OCI-LY3 (cell line): ENCODE results near the gene ZDHHC14.
A peak's percentile ranks its signal among the peaks of the same experiment; 100 is the strongest.

ENCODE experiments used
- H2AFZ ChIP-seq: fragments of 200-600, 300-600 bp; shearing (Covaris generic); 2 replicates; pipeline ENCODE4 v1.6.0; 2014; ENCODE audit warnings: antibody characterized with exemption, low read depth, low read length
- H3K27ac ChIP-seq: fragments of 200-600, 300-600 bp; sonication (generic); 2 replicates; pipeline ENCODE4 v1.5.1; 2014; ENCODE audit warnings: mild to moderate bottlenecking, low read length, moderate library complexity, mixed read lengths
- H3K27me3 ChIP-seq: fragments of 200-600, 300-600 bp; sonication (generic); 2 replicates; pipeline ENCODE4 v1.6.1; 2014; ENCODE audit warnings: low read depth, low read length, mixed read lengths
- H3K36me3 ChIP-seq: fragments of 200-600, 300-600 bp; sonication (generic); replicated peaks from 2 replicates; pipeline ENCODE3; 2014; ENCODE audit warnings: low read depth, low read length, mixed read lengths
- H3K4me1 ChIP-seq: fragments of 300-600, 200-600 bp; sonication (generic); 2 replicates; pipeline ENCODE4 v1.6.1; 2014; ENCODE audit warnings: low read length, mixed read lengths
- H3K4me2 ChIP-seq: fragments of 200-600, 300-600 bp; sonication (generic); 2 replicates; pipeline ENCODE4 v1.6.1; 2014; ENCODE audit warnings: low read length, mixed read lengths
- H3K4me3 ChIP-seq: fragments of 300-600, 200-600 bp; sonication (generic); 2 replicates; pipeline ENCODE4 v1.5.1; 2014; ENCODE audit warnings: antibody characterized with exemption, mild to moderate bottlenecking, low read length, moderate library complexity
- H3K79me2 ChIP-seq: fragments of 300-600, 200-600 bp; shearing (Covaris generic); 2 replicates; pipeline ENCODE4 v1.6.1; 2014; ENCODE audit warnings: mild to moderate bottlenecking, low read length, mixed read lengths
- H3K9ac ChIP-seq: fragments of 300-600, 200-600 bp; shearing (Covaris generic); 2 replicates; pipeline ENCODE4 v1.6.0; 2014; ENCODE audit warnings: mild to moderate bottlenecking, low read length, moderate library complexity
- H3K9me3 ChIP-seq: fragments of 200-600, 300-600 bp; shearing (Covaris generic); 2 replicates; pipeline ENCODE4 v1.6.1; 2014; ENCODE audit warnings: low read length, mixed read lengths; ENCODE audit not compliant: insufficient read depth
- H4K20me1 ChIP-seq: fragments of 200-600, 300-600 bp; sonication (generic); 2 replicates; pipeline ENCODE4 v1.6.1; 2016; ENCODE audit warnings: low read length, mixed read lengths; ENCODE audit not compliant: insufficient read depth
- EZH2phosphoT487 ChIP-seq: fragments of 200-600 bp; shearing (Covaris generic); IDR thresholded peaks from 2 replicates; pipeline ENCODE4 v1.6.1; 2018; ENCODE audit warnings: antibody characterized with exemption, mixed run types, low read depth
- TF ChIP-seq, protein P1 (sequence below): fragments of 200-600, 300-600 bp; sonication (generic); IDR thresholded peaks from 2 replicates; pipeline ENCODE4 v1.5.1; 2014; ENCODE audit warnings: antibody characterized with exemption, low read length, low read depth

The ZDHHC14 gene

GRCh38 chr6:157380779-157381561, at the start of gene ZDHHC14:
ZDHHC14 (plus strand) TSS chr6:157381190.
- peak within 1 kb of the TSS; percentile 87 for H3K4me2 ChIP-seq
- H2AFZ ChIP-seq: peak within 1 kb of the TSS; percentile 74
- peak within 1 kb of the TSS; percentile 87 for H3K4me3 ChIP-seq
- peak within 1 kb of the TSS; percentile 89 for H3K9ac ChIP-seq
- peaks cover 4% of the 10 kb centered on the region for H3K36me3 ChIP-seq
- peaks cover 13% of the 10 kb centered on the region; the same call in 1 of the 2 replicates for H3K4me1 ChIP-seq
- peaks cover 18% of the 10 kb centered on the region for H3K79me2 ChIP-seq
- no peaks in the 10 kb centered on the region for H4K20me1 ChIP-seq
- H3K9me3 ChIP-seq: no peaks in the 10 kb centered on the region
- TF ChIP-seq, protein P1, sequence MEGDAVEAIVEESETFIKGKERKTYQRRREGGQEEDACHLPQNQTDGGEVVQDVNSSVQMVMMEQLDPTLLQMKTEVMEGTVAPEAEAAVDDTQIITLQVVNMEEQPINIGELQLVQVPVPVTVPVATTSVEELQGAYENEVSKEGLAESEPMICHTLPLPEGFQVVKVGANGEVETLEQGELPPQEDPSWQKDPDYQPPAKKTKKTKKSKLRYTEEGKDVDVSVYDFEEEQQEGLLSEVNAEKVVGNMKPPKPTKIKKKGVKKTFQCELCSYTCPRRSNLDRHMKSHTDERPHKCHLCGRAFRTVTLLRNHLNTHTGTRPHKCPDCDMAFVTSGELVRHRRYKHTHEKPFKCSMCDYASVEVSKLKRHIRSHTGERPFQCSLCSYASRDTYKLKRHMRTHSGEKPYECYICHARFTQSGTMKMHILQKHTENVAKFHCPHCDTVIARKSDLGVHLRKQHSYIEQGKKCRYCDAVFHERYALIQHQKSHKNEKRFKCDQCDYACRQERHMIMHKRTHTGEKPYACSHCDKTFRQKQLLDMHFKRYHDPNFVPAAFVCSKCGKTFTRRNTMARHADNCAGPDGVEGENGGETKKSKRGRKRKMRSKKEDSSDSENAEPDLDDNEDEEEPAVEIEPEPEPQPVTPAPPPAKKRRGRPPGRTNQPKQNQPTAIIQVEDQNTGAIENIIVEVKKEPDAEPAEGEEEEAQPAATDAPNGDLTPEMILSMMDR: no peak
- TF ChIP-seq EZH2phosphoT487: no peak
- peak within 1 kb of the TSS; percentile 69 for H3K27ac ChIP-seq
- no peaks in the 10 kb centered on the region for H3K27me3 ChIP-seq

DNA sequence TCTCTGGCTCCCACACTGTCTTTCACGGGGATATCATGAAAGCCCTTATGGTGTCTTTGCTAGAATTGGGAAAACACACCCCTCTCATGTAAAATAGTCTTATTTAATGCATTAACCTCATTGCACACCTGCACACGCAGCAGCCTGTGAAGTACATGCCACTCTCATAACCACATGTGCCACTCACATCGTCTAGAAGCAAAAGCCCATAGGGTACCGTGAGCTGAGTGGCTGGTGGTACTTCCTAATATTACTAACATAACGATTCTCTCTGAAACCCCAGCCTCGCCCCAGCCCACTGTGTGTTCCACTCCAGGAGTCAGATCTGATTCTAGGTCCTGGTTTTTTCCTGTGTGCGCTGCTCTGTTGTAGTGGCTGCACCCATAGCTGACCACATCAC, 48.2 kb upstream of the ZDHHC14 start:
- Histone ChIP-seq H3K27me3 (peaks cover 41% of the 10 kb centered on the region), H3K36me3 (no peaks in the 10 kb centered on the region), H3K27ac (no peak overlapping the region), H3K4me1 (peaks cover 7% of the 10 kb centered on the region), H4K20me1 (no peaks in the 10 kb centered on the region), H3K4me3 (no peak overlapping the region), H3K9me3 (no peaks in the 10 kb centered on the region), H2AFZ (no peak overlapping the region), H3K79me2 (no peaks in the 10 kb centered on the region), H3K4me2 (no peak overlapping the region), H3K9ac (no peak overlapping the region)
- TF ChIP-seq EZH2phosphoT487: no peak
- TF ChIP-seq, protein P1: no peak

- H3K4me2 ChIP-seq: no peak overlapping the region
- no peak for TF ChIP-seq EZH2phosphoT487
- TF ChIP-seq, protein P1: no peak
- H3K36me3 ChIP-seq: no peaks in the 10 kb centered on the region
- no peak overlapping the region for H2AFZ ChIP-seq
- H3K9ac ChIP-seq: no peak overlapping the region
- H3K9me3 ChIP-seq: no peaks in the 10 kb centered on the region
- no peak overlapping the region for H3K27ac ChIP-seq
- no peaks in the 10 kb centered on the region for H3K79me2 ChIP-seq
- H3K4me3 ChIP-seq: no peak overlapping the region
- peaks cover 2% of the 10 kb centered on the region for H3K4me1 ChIP-seq
- H4K20me1 ChIP-seq: no peaks in the 10 kb centered on the region
- peaks cover 35% of the 10 kb centered on the region for H3K27me3 ChIP-seq
Measured at GRCh38 chr6:157333537-157333936, 47.5 kb upstream of the ZDHHC14 start.

DNA sequence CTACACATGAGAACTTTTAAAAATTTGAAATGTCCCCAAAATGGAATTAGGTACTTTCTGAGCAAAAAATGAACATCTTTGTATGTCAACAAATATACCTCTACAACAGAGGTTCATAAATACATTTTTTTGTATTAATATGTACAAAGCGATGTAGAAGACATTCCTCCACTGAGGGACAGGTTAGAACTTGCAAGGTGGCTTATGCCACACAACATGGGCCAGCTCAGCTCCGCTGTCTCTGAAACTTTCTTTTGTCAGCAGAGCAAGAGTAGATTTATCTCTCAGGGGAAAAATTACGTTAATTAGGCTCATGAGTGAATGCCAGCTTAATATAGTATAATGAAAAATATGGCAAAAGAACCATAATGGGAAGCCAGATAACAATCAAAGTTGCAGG, 47.0 kb upstream of the ZDHHC14 start:
- no peaks in the 10 kb centered on the region for H3K4me1 ChIP-seq
- H3K4me3 ChIP-seq: no peak overlapping the region
- TF ChIP-seq EZH2phosphoT487: no peak
- TF ChIP-seq, protein P1: no peak

More for the DNA sequence above, 47.0 kb upstream of the ZDHHC14 start:
- Histone ChIP-seq H3K27me3 (peaks cover 35% of the 10 kb centered on the region), H3K27ac (no peak overlapping the region), H3K9me3 (no peaks in the 10 kb centered on the region), H3K4me2 (no peak overlapping the region), H2AFZ (no peak overlapping the region), H4K20me1 (no peaks in the 10 kb centered on the region), H3K36me3 (no peaks in the 10 kb centered on the region), H3K79me2 (no peaks in the 10 kb centered on the region), H3K9ac (no peak overlapping the region)
